HL-60 (cell line): Measurements from ENCODE around the gene SEH1L.

Source experiments
- GABPA ChIP-seq: IDR thresholded peaks from 2 replicates; pipeline ENCODE4 v1.6.1; 2012; ENCODE audit warnings: low read depth
- POLR2AphosphoS5 ChIP-seq: IDR thresholded peaks from 2 replicates; pipeline ENCODE4 v1.6.1; 2012; ENCODE audit warnings: low read depth
- TF ChIP-seq, protein P1 (sequence below): IDR thresholded peaks from one replicate; pipeline ENCODE4 v1.5.1; 2011; ENCODE audit warnings: low read length, control low read depth, inconsistent platforms; ENCODE audit not compliant: insufficient read depth

DNA sequence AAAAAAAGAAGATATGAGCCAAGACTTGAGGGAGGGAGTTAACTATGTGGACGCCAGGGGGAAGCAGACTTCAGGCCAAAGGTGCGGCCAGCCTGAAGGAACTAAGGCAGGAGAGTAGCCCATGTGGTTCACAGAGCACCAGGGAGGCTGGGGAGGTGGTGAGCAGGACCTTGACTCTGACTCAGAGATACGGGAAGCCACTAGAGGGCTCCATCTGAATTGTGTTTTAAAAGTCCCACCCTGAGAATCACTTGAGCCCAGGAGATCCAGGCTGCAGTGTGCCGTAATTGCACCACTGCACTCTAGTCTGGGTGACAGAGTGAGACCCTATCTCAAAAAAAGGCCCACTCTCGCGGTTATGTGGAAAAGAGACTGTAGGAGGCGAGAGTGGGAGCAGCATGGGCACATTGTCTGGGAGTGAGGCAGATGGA lies 55.7 kb downstream of the SEH1L start:
- TF ChIP-seq, protein P1, sequence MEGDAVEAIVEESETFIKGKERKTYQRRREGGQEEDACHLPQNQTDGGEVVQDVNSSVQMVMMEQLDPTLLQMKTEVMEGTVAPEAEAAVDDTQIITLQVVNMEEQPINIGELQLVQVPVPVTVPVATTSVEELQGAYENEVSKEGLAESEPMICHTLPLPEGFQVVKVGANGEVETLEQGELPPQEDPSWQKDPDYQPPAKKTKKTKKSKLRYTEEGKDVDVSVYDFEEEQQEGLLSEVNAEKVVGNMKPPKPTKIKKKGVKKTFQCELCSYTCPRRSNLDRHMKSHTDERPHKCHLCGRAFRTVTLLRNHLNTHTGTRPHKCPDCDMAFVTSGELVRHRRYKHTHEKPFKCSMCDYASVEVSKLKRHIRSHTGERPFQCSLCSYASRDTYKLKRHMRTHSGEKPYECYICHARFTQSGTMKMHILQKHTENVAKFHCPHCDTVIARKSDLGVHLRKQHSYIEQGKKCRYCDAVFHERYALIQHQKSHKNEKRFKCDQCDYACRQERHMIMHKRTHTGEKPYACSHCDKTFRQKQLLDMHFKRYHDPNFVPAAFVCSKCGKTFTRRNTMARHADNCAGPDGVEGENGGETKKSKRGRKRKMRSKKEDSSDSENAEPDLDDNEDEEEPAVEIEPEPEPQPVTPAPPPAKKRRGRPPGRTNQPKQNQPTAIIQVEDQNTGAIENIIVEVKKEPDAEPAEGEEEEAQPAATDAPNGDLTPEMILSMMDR, result peak; percentile 50
- TF ChIP-seq POLR2AphosphoS5 (no peak), GABPA (no peak)
